ENCODE measurements around the gene BMF. TPM values are rescaled to one million over a fixed set of nuclear protein-coding genes. Genes with fewer than 3 reads are reported as not detected.

BMF gene
- total RNA-seq, 1 donor from 2014 or later, result 20.1 TPM

GRCh38 chr15:40048211-40048792, 60.4 kb downstream of the BMF start:
- DNase-seq, result no peak

- no peak for DNase-seq
Measured at GRCh38 chr15:40047415-40048210, 61.1 kb downstream of the BMF start.

- DNase-seq, result no peak
Measured at GRCh38 chr15:40046721-40047414, 61.8 kb downstream of the BMF start.

- peak; percentile 51 for DNase-seq
Measured at GRCh38 chr15:40045572-40046217, 63.0 kb downstream of the BMF start.

GRCh38 chr15:40044717-40045571, 63.7 kb downstream of the BMF start:
- DNase-seq, result peak; percentile 92

GRCh38 chr15:40043927-40044716, 64.6 kb downstream of the BMF start:
- no peak for DNase-seq

GRCh38 chr15:40042791-40043320, 65.8 kb downstream of the BMF start:
- no peak for DNase-seq

- DNase-seq, result no peak
Measured at GRCh38 chr15:40040770-40041169, 67.9 kb downstream of the BMF start.

- DNase-seq, result no peak
Measured at GRCh38 chr15:40040293-40040635, 68.4 kb downstream of the BMF start.

- DNase-seq, result peak; percentile 97
Measured at GRCh38 chr15:40038638-40039543, 69.8 kb downstream of the BMF start, which contains the start of gene SRP14. Gene SRP14 (minus strand): TSS chr15:40039181. CDS start chr15:40039116, 65 bp downstream.

GRCh38 chr15:40038275-40038637, 70.4 kb downstream of the BMF start:
- DNase-seq, result no peak

Other genes with a start within 250 kb of the BMF start
- 4.1 TPM for gene GPR176, start 188.6 kb downstream of the BMF start, total RNA-seq
- 34.2 TPM for gene EIF2AK4, start 174.8 kb downstream of the BMF start, total RNA-seq
- gene SRP14, start 69.7 kb downstream of the BMF start, total RNA-seq, result 180 TPM
- gene BUB1B, start 52.2 kb upstream of the BMF start, total RNA-seq, result 26.4 TPM
- 2.5 TPM for gene PAK6, start 130.2 kb upstream of the BMF start, total RNA-seq
- gene ANKRD63, start 174.2 kb upstream of the BMF start, total RNA-seq, result 2.4 TPM
- gene PLCB2, start 199.1 kb upstream of the BMF start, total RNA-seq, result 8.7 TPM
- gene INAFM2, start 214.8 kb upstream of the BMF start, total RNA-seq, result 19.4 TPM
- 25.4 TPM for gene CCDC9B, start 232.1 kb upstream of the BMF start, total RNA-seq
- gene PHGR1, start 242.2 kb upstream of the BMF start, total RNA-seq, result not detected
- 4.1 TPM for gene DISP2, start 249.3 kb upstream of the BMF start, total RNA-seq